Spleen (tissue), 7 donors: ENCODE results near the gene RSRP1.

Experiments
- POLR2A ChIP-seq, 3 donors: fragments of 450-650 bp; IDR thresholded peaks; one replicate each; pipeline ENCODE4 v1.5.1; 2017; ENCODE audit warnings: antibody characterized with exemption in 3 of 3, mild to moderate bottlenecking in 1 of 3
- TF ChIP-seq, protein P1 (sequence below), 11 experiments: fragments of 200-600 bp in 7 of 11; fragments of 450-650 bp in 4 of 11; sonication (generic) in 4 of 11; IDR thresholded peaks in 8 of 11; conservative IDR thresholded peaks in 3 of 11; 1 replicate in 7 of 11; 2 replicates in 4 of 11; pipeline versions ENCODE4 v1.4.0 to v1.8.0; 2016 to 2021; ENCODE audit warnings: antibody characterized with exemption in 11 of 11, inconsistent platforms in 4 of 11, mild to moderate bottlenecking in 1 of 11
- donor health status: DM: no; HTN: no; CAD: no; lungs with moderate emphysema.
- donor health status: DM: no; HTN: no; CAD: no.
- donor health status: DM: no; HTN: no; CAD: no.

DNA sequence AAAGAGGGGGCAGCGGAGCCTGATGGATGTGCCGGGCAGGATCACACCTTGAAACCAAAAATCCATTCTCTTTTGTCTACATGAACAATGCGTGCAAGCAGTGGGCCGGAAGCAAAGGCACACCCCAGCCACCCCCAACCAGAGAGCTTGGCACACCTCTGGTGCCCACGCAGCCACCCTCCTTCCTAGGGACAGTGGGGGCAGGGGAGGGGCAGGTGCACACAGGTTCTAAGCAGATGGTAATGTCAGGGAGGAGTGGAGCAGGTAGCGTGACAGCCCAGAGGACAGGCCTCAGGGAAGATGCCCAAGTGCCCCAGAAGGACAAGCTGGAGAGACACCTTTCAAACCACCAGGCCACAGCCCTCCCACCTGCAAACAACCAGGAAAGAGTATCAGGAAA, 51.4 kb downstream of the RSRP1 start:
- TF ChIP-seq, protein P1, sequence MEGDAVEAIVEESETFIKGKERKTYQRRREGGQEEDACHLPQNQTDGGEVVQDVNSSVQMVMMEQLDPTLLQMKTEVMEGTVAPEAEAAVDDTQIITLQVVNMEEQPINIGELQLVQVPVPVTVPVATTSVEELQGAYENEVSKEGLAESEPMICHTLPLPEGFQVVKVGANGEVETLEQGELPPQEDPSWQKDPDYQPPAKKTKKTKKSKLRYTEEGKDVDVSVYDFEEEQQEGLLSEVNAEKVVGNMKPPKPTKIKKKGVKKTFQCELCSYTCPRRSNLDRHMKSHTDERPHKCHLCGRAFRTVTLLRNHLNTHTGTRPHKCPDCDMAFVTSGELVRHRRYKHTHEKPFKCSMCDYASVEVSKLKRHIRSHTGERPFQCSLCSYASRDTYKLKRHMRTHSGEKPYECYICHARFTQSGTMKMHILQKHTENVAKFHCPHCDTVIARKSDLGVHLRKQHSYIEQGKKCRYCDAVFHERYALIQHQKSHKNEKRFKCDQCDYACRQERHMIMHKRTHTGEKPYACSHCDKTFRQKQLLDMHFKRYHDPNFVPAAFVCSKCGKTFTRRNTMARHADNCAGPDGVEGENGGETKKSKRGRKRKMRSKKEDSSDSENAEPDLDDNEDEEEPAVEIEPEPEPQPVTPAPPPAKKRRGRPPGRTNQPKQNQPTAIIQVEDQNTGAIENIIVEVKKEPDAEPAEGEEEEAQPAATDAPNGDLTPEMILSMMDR (IDR thresholded peaks at IDR 0.05 in 8 of 11, conservative IDR thresholded peaks at IDR 0.05 in 3 of 11) = no peak
- TF ChIP-seq POLR2A (IDR thresholded peaks at IDR 0.05) = no peak
